Measurements from ENCODE around the gene LIMS2. TPM values are rescaled to one million over a fixed set of nuclear protein-coding genes. Genes with fewer than 3 reads are reported as not detected.

The LIMS2 gene
- total RNA-seq, 4 donors from 2014 or later: 99.2 to 342 (median 175) TPM

DNA sequence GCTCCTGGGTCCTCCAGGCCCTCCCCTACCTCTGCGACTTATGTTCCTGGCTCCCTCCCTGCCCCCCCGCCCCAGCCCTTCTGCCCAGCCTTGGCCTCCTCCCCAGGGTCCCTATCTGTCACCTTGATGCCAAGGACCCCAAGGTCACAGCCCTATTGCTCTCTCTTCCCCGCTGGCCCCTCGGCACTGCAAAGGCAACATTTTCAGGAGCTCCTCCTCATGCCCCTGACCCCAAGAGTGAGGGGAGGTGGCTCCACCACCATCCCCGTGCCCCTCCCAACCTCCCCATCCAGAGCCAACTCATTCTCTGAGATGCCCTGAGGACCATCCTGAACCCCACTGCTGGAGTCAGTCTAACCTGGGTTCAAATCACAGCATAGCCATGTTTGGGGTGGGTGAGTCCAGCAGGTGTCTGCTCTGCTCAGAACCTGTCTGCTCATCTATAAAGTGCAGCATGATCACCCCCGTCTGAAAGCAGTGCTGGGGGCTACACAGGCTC is 11.7 kb downstream of the LIMS2 start:
- TF ChIP-seq POLR2AphosphoS5 (IDR thresholded peaks at IDR 0.05) (no peak), POLR2A (IDR thresholded peaks at IDR 0.05; ENCODE audit: low read depth) (no peak), EP300 (IDR thresholded peaks at IDR 0.05) (no peak)
- TF ChIP-seq, protein P1, sequence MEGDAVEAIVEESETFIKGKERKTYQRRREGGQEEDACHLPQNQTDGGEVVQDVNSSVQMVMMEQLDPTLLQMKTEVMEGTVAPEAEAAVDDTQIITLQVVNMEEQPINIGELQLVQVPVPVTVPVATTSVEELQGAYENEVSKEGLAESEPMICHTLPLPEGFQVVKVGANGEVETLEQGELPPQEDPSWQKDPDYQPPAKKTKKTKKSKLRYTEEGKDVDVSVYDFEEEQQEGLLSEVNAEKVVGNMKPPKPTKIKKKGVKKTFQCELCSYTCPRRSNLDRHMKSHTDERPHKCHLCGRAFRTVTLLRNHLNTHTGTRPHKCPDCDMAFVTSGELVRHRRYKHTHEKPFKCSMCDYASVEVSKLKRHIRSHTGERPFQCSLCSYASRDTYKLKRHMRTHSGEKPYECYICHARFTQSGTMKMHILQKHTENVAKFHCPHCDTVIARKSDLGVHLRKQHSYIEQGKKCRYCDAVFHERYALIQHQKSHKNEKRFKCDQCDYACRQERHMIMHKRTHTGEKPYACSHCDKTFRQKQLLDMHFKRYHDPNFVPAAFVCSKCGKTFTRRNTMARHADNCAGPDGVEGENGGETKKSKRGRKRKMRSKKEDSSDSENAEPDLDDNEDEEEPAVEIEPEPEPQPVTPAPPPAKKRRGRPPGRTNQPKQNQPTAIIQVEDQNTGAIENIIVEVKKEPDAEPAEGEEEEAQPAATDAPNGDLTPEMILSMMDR (IDR thresholded peaks at IDR 0.05): no peak
- Histone ChIP-seq H3K4me3 (peak overlapping the region; percentile 49 to 60 (median 52)), H3K4me1 (peaks cover 88 to 100% (median 92%) of the 10 kb centered on the region in 4 donors), H3K27me3 (no peaks in the 10 kb centered on the region), H3K36me3 (peaks cover 0 to 11% (median 3%) of the 10 kb centered on the region in 4 donors), H3K9me3 (no peaks in the 10 kb centered on the region), H3K27ac (replicated peaks in 1 of 4) (peak overlapping the region; percentile 81 to 93 (median 88))
- no peak for DNase-seq (ENCODE audit: extremely low spot score)
- WGBS: 31% methylated on average over 6 of the region's 6 CpGs
- intact Hi-C loops (cut with DNase I): no loop called here

DNA sequence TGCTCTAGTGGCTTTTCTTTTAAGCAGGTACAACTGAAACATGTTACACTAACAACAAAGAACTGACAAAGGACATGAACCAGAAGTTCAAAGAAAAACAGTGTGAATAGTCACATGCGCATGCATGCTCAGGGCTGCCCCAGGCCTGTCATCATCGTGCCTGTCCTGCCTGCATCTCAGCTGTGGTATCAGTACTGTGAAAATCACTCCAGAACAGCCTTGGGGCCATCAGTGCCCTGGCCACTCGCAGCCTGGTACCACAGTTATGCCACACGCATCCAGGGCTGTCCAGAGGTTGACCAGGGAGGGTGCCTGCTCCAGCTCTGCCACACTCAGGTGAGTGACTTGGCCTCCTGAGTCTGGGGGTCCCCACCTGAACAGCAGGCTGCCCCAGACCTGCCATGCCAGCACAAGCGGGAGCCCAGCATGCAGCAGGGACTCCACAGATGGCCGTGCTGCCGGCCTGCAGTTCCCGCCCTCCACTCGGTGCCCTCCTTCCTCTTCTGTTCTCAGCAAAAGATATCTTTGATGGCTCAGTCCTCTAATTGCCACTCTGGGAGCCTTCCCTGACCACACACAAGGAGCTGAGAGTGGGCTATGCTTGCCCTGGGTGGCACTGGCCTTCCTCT is 12.3 kb downstream of the LIMS2 start:
- TF ChIP-seq EP300 (IDR thresholded peaks at IDR 0.05) (no peak), POLR2AphosphoS5 (IDR thresholded peaks at IDR 0.05) (peak; percentile 24 to 55)
- peaks cover 92 to 100% (median 97%) of the 10 kb centered on the region in 4 donors for H3K4me1 ChIP-seq
- no peaks in the 10 kb centered on the region for H3K27me3 ChIP-seq
- no peaks in the 10 kb centered on the region for H3K9me3 ChIP-seq
- H3K4me3 ChIP-seq: peak overlapping the region; percentile 49 to 60 (median 52)
- intact Hi-C loops (cut with DNase I): no loop called here
- peak overlapping the region; percentile 81 to 93 (median 88) for H3K27ac ChIP-seq (replicated peaks in 1 of 4)
- H3K36me3 ChIP-seq: peaks cover 0 to 16% (median 3%) of the 10 kb centered on the region in 4 donors
- 62% methylated on average over 4 of the region's 9 CpGs for WGBS
- DNase-seq (ENCODE audit: extremely low spot score): no peak

DNA sequence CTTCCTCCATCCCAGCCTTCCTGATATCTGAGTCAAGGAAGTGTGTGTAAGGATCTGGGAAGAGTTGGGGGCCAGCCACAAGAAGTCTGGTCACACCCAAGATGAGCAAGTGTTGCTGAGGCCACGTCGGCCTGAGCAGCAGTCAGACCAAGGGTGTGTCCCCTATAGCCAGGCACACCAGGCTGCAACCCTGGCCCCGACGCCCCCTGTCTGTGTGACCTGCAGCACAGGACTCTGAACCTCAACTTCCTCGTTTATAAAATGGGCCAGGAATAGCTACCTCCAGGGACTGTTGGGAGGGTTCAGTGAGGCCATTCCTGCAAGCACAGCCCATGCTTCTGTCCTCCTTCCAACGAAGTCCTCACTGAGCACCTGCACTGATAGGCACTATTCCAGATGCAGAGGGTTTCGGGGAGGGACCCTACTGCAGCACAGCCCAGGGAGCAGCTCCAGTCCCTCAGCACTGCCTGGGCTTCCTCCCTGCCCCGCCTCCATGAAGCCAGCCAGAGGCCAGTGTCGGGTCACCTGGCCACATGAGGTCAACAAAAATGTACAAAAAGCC is 13.3 kb downstream of the LIMS2 start:
- Histone ChIP-seq H3K27ac (replicated peaks in 1 of 4) (peak overlapping the region; percentile 88 to 93 (median 92)), H3K4me1 (peaks cover 95 to 100% (median 100%) of the 10 kb centered on the region in 4 donors), H3K9me3 (no peaks in the 10 kb centered on the region), H3K36me3 (peaks cover 0 to 27% (median 10%) of the 10 kb centered on the region in 4 donors), H3K27me3 (no peaks in the 10 kb centered on the region), H3K4me3 (peak overlapping the region in 1 of 4 donors; percentile 4)
- WGBS: 30% methylated on average over 9 of the region's 9 CpGs
- intact Hi-C loops (cut with DNase I): no loop called here
- no peak for DNase-seq (ENCODE audit: extremely low spot score)
- TF ChIP-seq POLR2AphosphoS5 (IDR thresholded peaks at IDR 0.05) (peak; percentile 33 to 42), POLR2A (IDR thresholded peaks at IDR 0.05; ENCODE audit: low read depth) (no peak)
- TF ChIP-seq, protein P1 (IDR thresholded peaks at IDR 0.05): peak in 1 of 3 experiments; percentile 2

DNA sequence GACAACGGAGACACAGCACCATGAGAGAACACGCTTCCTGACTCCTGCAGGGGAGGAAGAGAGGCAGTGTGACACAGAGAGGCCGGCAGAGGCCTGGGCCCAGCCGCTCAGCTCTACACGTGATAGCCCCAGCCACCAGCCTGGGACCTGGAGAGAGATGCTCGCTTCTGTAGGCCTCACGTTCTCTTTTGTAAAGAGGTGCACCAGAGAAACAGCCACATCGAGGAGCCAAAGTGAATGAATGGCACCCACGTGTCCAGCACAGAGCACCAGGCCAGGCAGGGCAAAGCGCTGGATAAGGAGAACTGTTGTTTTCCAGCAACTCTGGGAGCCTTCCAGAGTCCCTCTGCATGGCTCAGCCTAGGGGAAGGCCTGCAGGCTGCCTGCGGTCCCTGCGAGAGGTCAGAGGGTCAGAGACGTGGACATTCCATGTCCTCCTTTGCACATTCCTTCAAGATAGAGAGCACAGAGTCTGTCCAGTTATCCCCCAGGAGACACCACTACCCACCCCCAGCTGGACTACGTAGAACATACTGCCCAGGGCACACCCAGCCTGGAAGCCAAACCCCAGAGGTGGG is 14.2 kb downstream of the LIMS2 start:
- intact Hi-C loops (cut with DNase I): no loop called here
- WGBS: 38% methylated on average over 13 of the region's 14 CpGs
- H3K36me3 ChIP-seq: peaks cover 0 to 32% (median 16%) of the 10 kb centered on the region in 4 donors
- peak overlapping the region in 1 of 4 donors; percentile 0 for H3K4me3 ChIP-seq
- peaks cover 96 to 100% (median 100%) of the 10 kb centered on the region in 4 donors for H3K4me1 ChIP-seq
- no peaks in the 10 kb centered on the region for H3K9me3 ChIP-seq
- TF ChIP-seq POLR2AphosphoS5 (IDR thresholded peaks at IDR 0.05): no peak
- H3K27ac ChIP-seq (replicated peaks in 1 of 4): peak overlapping the region; percentile 88 to 93 (median 92)
- H3K27me3 ChIP-seq: no peaks in the 10 kb centered on the region
- no peak for DNase-seq (ENCODE audit: extremely low spot score)

DNA sequence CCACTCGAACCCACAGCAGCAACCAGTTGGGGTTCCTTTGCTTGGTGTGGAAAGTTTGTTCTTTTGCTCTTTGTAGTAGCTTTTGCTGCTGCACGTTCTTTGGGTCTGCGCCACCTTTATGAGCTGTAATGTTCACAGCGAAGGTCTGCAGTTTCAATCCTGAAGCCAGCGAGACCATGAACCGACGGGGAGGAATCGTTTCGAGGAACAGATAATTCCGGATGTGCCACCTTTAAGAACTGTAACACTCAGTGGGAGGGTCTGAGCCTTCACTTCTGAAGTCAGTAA is 15.1 kb downstream of the LIMS2 start:
- Histone ChIP-seq H3K36me3 (peaks cover 0 to 41% (median 20%) of the 10 kb centered on the region in 4 donors), H3K27ac (replicated peaks in 1 of 4) (peak overlapping the region; percentile 88 to 93 (median 92)), H3K9me3 (no peaks in the 10 kb centered on the region), H3K4me1 (peaks cover 96 to 100% (median 100%) of the 10 kb centered on the region in 4 donors), H3K4me3 (no peak overlapping the region), H3K27me3 (no peaks in the 10 kb centered on the region)
- intact Hi-C loops (cut with DNase I): no loop called here
- no peak for DNase-seq (ENCODE audit: extremely low spot score)
- TF ChIP-seq EP300 (IDR thresholded peaks at IDR 0.05) (no peak), POLR2AphosphoS5 (IDR thresholded peaks at IDR 0.05) (no peak)
- TF ChIP-seq, protein P1 (IDR thresholded peaks at IDR 0.05): no peak
- 82% methylated on average over 10 of the region's 10 CpGs for WGBS
